K562 (cell line): ENCODE data around the gene DSCAM. TPM values are rescaled to one million over a fixed set of nuclear protein-coding genes. Genes with fewer than 3 reads are reported as not detected.

Experiments used
- ATAC-seq: fragments of 200-7000 bp; cut with Tn5 transposase; 3 replicates; pipeline ENCODE4 v1.9.1; 2020; ENCODE audit warnings: moderate library complexity
- BruUV-seq: library from RNA; stranded (reverse); fragments of 400-500 nt; replicated peaks from 2 replicates; lab custom pipeline; 2021; lab: Mats Ljungman, UMichigan
- CTCF ChIA-PET: fragments of 300-600 bp; formaldehyde crosslinking; extraction: SDS; loops from one replicate; lab custom pipeline; 2021; ENCODE audit warnings: low intra/inter-chr PET ratio; lab: Yijun Ruan, JAX
- POLR2A ChIA-PET: fragments of 300-600, 350-650 bp; sonication (Branson Sonifier 250); formaldehyde crosslinking; extraction: SDS; loops from one replicate; lab custom pipeline; 2021; ENCODE audit warnings: antibody characterized with exemption, inconsistent platforms; lab: Yijun Ruan, JAX
- DNase-seq, 4 experiments: peaks; one replicate each; pipeline versions ENCODE4 v3.0.0 to v3.0.0-alpha.2; 2011 to 2018; ENCODE audit warnings: low spot score in 3 of 4, mixed read lengths in 3 of 4; ENCODE audit errors: extremely low read depth in 1 of 4
- FAIRE-seq: peaks from 2 replicates; lab custom pipeline; 2011; peaks lifted over from hg19 to GRCh38; lab: Jason Lieb, UNC
- H2AFZ ChIP-seq: 2 replicates; pipeline ENCODE4 v1.6.0; 2011; ENCODE audit warnings: low read depth, low read length, control low read depth, inconsistent platforms
- H3K27ac ChIP-seq: fragments of 200-600 bp; 3 replicates; pipeline ENCODE4 v1.8.0; 2011; ENCODE audit warnings: low read depth, mild to moderate bottlenecking, control low read depth, inconsistent platforms, low read length, moderate library complexity, mixed read lengths; ENCODE audit errors: extremely low read depth
- H3K27me3 ChIP-seq, 2 experiments: fragments of 300-600 bp in 1 of 2; 2 replicates in 1 of 2; 3 replicates in 1 of 2; pipeline versions ENCODE4 v1.6.0 to v1.8.0; 2011; ENCODE audit warnings: inconsistent platforms in 2 of 2, low read length in 2 of 2, mild to moderate bottlenecking in 1 of 2, mixed read lengths in 1 of 2, moderate library complexity in 1 of 2; ENCODE audit not compliant: control insufficient read depth in 2 of 2, insufficient read depth in 2 of 2
- H3K36me3 ChIP-seq: fragments of 300-600 bp; 3 replicates; pipeline ENCODE4 v1.8.0; 2011; ENCODE audit warnings: mild to moderate bottlenecking, low read length, inconsistent platforms; ENCODE audit not compliant: control insufficient read depth, insufficient read depth
- H3K4me1 ChIP-seq, 2 experiments: fragments of 200-600 bp in 1 of 2; replicated peaks in 1 of 2; 2 replicates in 1 of 2; 3 replicates in 1 of 2; pipeline versions ENCODE4 v1.5.1 to v1.8.0; 2011; ENCODE audit warnings: inconsistent platforms in 2 of 2, low read length in 2 of 2, mild to moderate bottlenecking in 1 of 2, mixed read lengths in 1 of 2, moderate library complexity in 1 of 2; ENCODE audit not compliant: control insufficient read depth in 2 of 2, insufficient read depth in 2 of 2
- H3K4me2 ChIP-seq: 2 replicates; pipeline ENCODE4 v1.6.1; 2011; ENCODE audit warnings: low read length, control low read depth, inconsistent platforms, mixed read lengths; ENCODE audit not compliant: insufficient read depth
- H3K4me3 ChIP-seq: fragments of 200-600 bp; sonication (generic), shearing (Covaris generic); 2 replicates; pipeline ENCODE4 v1.5.1; 2016; ENCODE audit warnings: control low read depth, inconsistent platforms
- H3K79me2 ChIP-seq: fragments of 200-600 bp; 3 replicates; pipeline ENCODE4 v1.8.0; 2011; ENCODE audit warnings: low read length, inconsistent platforms; ENCODE audit not compliant: control insufficient read depth, insufficient read depth
- H3K9ac ChIP-seq, 2 experiments: 2 replicates each; pipeline versions ENCODE4 v1.6.0 to v1.6.1; 2011; ENCODE audit warnings: low read depth in 2 of 2, low read length in 2 of 2, control low read depth in 1 of 2, inconsistent platforms in 1 of 2, mild to moderate bottlenecking in 1 of 2, mixed read lengths in 1 of 2; ENCODE audit not compliant: insufficient read depth in 1 of 2
- H3K9me1 ChIP-seq: one replicate; pipeline ENCODE4 v1.6.0; 2011; ENCODE audit warnings: inconsistent platforms, mild to moderate bottlenecking, low read length, moderate library complexity; ENCODE audit not compliant: control insufficient read depth, insufficient read depth
- H3K9me3 ChIP-seq: replicated peaks from 2 replicates; pipeline ENCODE4 v1.5.1; 2011; ENCODE audit warnings: low read depth, low read length, inconsistent platforms; ENCODE audit not compliant: control insufficient read depth, insufficient read depth
- H4K20me1 ChIP-seq: replicated peaks from 2 replicates; pipeline ENCODE4 v1.6.1; 2011; ENCODE audit warnings: low read length, inconsistent platforms, mixed read lengths; ENCODE audit not compliant: control insufficient read depth, insufficient read depth
- IRF2 ChIP-seq: sonication (generic); formaldehyde crosslinking; IDR thresholded peaks from 2 replicates; pipeline ENCODE4 v1.8.1; 2022; ENCODE audit warnings: mild to moderate bottlenecking, missing genetic modification reagents
- NCOR1 ChIP-seq: fragments of 450-650 bp; IDR thresholded peaks from 2 replicates; pipeline ENCODE4 v1.6.1; 2016; ENCODE audit warnings: mild to moderate bottlenecking, moderate library complexity
- NR4A1 ChIP-seq, 2 experiments: fragments of 250-450 bp in 1 of 2; fragments of 450-650 bp in 1 of 2; sonication (Bioruptor Pico) in 1 of 2; IDR thresholded peaks; 2 replicates each; pipeline versions ENCODE4 v1.4.0 to v1.6.1; 2016 to 2020; ENCODE audit warnings: mild to moderate bottlenecking in 2 of 2, missing compliant biosample characterization in 1 of 2, missing genetic modification characterization in 1 of 2, moderate library complexity in 1 of 2
- PHF21A ChIP-seq: fragments of 450-650 bp; IDR thresholded peaks from 2 replicates; pipeline ENCODE4 v1.6.1; 2017; ENCODE audit warnings: low read depth, borderline replicate concordance
- TSC22D4 ChIP-seq: fragments of 450-650 bp; IDR thresholded peaks from 2 replicates; pipeline ENCODE4 v1.6.1; 2016; ENCODE audit warnings: missing genetic modification characterization, missing biosample characterization, control low read depth
- ZBTB7A ChIP-seq: IDR thresholded peaks from 2 replicates; pipeline ENCODE4 v1.6.1; 2011; ENCODE audit warnings: low read depth, mild to moderate bottlenecking, low read length, moderate library complexity, borderline replicate concordance; ENCODE audit not compliant: control insufficient read depth
- WGBS: fragments of 100-300 bp; shearing (Covaris generic); methylation state at CpG from one replicate; pipeline ENCODE4 v1.1.6; 2016; ENCODE audit warnings: low coverage, mixed read lengths; ENCODE audit not compliant: insufficient coverage; ENCODE audit errors: missing lambda C conversion rate; 5-methylcytosine and 5-hydroxymethylcytosine counted together
- in situ Hi-C: fragments of 300-500 bp; cut with MboI; formaldehyde crosslinking; loops from 4 replicates; pipeline ENCODE4 v1.15.0; 2018; ENCODE audit warnings: inconsistent platforms, mixed read lengths
- intact Hi-C: fragments of 100-400 bp; cut with micrococcal nuclease; formaldehyde crosslinking; loops from 2 replicates; pipeline ENCODE4 v1.14.2; 2022
- polyA plus RNA-seq, 8 experiments: library from polyadenylated mRNA; depleted of rRNA in 4 of 8; stranded (reverse) in 5 of 8; unstranded in 3 of 8; fragments of >200 nt; fragmentation: Nextera tagmentation in 2 of 8; fragmentation: Illumina TruSeq in 1 of 8; extraction: Ambion mirVana in 2 of 8; extraction: Trizol in 1 of 8; gene quantifications; 2 replicates each; pipeline versions ENCODE4 v1.2.1 to v1.2.3, GENCODE V29; 2011 to 2014; ENCODE audit warnings: inconsistent platforms in 1 of 8, missing spikeins in 1 of 8
- total RNA-seq, 7 experiments: library from RNA; depleted of rRNA in 6 of 7; stranded (reverse); fragments of >200 nt in 6 of 7; fragmentation: Illumina TruSeq in 2 of 7; extraction: Trizol in 2 of 7; gene quantifications; 2 replicates each; pipeline versions ENCODE4 v1.2.1 to v1.2.3, GENCODE V29; 2011 to 2021; ENCODE audit warnings: low replicate concordance in 1 of 7
- TF ChIP-seq, protein P1 (sequence below): sonication (generic); formaldehyde crosslinking; IDR thresholded peaks from 2 replicates; pipeline ENCODE4 v1.8.0; 2022; ENCODE audit warnings: mild to moderate bottlenecking, missing genetic modification reagents

Gene DSCAM
- total and polyA plus RNA-seq, 9 of the 15 experiments (the other 6 are each of a cell fraction or from before 2014, with no cell fraction given) = not detected

DNA sequence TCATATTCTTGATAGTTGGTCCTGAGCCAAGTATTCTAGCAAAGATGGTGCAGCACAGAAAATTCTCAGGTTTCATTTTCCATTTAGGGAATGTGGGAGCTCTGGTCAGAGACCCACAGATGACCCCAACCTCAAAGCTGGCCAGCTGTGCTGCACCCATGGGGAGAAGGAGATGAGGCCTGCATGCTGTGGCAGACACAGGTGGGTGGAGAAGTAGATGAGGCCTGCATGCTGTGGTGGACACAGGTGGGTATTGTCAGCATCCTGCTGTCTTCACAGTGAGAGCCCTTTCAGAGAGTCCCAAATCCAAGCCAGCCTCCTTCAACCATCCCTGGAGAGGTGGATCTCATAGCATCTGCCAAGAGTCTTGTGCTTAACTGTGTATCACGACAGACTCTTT is 77.7 kb downstream of the DSCAM start:
- Histone ChIP-seq H3K79me2 (no peaks in the 10 kb centered on the region), H4K20me1 (no peaks in the 10 kb centered on the region), H3K27ac (no peak overlapping the region), H3K4me2 (no peak overlapping the region), H3K4me3 (no peak overlapping the region), H3K27me3 (no peaks in the 10 kb centered on the region), H3K9me1 (no peaks in the 10 kb centered on the region), H3K4me1 (no peaks in the 10 kb centered on the region), H3K36me3 (no peaks in the 10 kb centered on the region), H3K9me3 (no peaks in the 10 kb centered on the region; the same call in 1 of the 2 replicates), H2AFZ (no peak overlapping the region), H3K9ac (no peak overlapping the region)
- ChIA-PET CTCF (no interaction called here), POLR2A (no interaction called here)
- 0% methylated on average over 1 of the region's 1 CpG for WGBS
- TF ChIP-seq, protein P1, sequence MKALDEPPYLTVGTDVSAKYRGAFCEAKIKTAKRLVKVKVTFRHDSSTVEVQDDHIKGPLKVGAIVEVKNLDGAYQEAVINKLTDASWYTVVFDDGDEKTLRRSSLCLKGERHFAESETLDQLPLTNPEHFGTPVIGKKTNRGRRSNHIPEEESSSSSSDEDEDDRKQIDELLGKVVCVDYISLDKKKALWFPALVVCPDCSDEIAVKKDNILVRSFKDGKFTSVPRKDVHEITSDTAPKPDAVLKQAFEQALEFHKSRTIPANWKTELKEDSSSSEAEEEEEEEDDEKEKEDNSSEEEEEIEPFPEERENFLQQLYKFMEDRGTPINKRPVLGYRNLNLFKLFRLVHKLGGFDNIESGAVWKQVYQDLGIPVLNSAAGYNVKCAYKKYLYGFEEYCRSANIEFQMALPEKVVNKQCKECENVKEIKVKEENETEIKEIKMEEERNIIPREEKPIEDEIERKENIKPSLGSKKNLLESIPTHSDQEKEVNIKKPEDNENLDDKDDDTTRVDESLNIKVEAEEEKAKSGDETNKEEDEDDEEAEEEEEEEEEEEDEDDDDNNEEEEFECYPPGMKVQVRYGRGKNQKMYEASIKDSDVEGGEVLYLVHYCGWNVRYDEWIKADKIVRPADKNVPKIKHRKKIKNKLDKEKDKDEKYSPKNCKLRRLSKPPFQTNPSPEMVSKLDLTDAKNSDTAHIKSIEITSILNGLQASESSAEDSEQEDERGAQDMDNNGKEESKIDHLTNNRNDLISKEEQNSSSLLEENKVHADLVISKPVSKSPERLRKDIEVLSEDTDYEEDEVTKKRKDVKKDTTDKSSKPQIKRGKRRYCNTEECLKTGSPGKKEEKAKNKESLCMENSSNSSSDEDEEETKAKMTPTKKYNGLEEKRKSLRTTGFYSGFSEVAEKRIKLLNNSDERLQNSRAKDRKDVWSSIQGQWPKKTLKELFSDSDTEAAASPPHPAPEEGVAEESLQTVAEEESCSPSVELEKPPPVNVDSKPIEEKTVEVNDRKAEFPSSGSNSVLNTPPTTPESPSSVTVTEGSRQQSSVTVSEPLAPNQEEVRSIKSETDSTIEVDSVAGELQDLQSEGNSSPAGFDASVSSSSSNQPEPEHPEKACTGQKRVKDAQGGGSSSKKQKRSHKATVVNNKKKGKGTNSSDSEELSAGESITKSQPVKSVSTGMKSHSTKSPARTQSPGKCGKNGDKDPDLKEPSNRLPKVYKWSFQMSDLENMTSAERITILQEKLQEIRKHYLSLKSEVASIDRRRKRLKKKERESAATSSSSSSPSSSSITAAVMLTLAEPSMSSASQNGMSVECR (CRISPR knock-in tag) = no peak
- TF ChIP-seq IRF2 (CRISPR knock-in tag) (no peak), ZBTB7A (no peak), TSC22D4 (tag) (no peak), NR4A1 (CRISPR knock-in tag; IDR thresholded peaks at IDR 0.05) (no peak), NR4A1 (tag; IDR thresholded peaks at IDR 0.05) (no peak), PHF21A (no peak), NCOR1 (no peak)
- intact Hi-C loops = no loop called here
- ATAC-seq (no peak), DNase-seq (no peak), FAIRE-seq (no peak)
- BruUV-seq = no TSS peak
- in situ Hi-C loops = no loop called here
